ENCODE measurements around the gene TMEM52B.
"Not testable (repeated sequence)": the region's sequence is repeated elsewhere in the genome, so short reads cannot be mapped to it uniquely, and the experiment has no call there.

Gene TMEM52B

DNA sequence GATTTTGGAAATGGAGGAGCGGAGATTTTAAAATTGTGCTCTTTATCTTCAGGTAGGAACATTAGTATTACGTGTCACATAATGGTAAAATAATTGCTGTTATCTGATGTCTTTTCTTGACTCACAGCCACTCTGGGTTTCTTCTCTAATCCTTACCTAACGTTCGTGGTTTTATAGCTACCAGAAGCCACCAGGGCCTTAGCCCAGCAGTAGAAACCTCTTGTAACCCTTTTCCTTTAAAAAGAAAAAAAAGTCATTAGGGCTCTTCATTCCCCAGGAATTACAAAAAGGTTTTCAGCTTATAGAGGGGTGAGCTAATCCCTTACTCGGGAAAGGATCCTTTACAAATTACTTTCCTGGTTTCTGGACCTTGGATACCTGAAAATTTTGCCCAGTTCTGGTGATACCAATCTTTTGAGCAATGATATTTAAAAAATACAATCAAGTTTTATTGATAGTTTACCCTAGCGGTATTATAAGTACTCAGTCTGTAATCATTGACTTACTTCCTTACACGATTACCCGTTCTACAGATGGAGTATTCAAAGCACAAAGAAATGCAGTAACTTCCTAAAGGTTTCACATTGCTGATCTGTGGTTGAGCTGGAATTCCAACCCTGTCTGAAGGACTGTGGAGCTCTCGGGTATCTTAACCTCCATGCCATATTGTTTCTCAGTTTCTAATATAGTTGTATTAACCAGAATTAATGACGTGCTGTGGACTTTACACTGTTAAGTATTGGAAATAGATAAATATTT, 35.5 kb downstream of the TMEM52B start:
- no peak for DNase-seq (ENCODE audit: insufficient read length, low spot score)
- no peak for FAIRE-seq

DNA sequence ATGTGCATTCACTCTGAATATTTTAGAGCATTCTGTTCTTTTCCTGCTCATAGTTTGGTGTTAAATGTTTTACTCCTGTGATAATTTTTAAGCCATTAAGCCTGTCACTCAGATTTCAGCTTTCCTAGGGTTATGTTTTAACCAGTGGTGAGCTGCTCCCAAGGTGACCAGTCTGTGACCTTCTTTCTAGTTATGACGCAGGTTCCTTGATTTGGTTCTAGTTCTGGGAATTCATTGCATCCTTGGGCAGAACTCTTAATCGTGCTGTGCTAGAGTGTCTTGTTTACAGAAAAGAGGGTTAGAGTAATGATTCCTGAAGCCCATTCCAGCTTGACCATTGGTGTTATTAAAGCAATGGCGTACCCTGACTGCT, 36.0 kb downstream of the TMEM52B start:
- TF ChIP-seq POLR2A (IDR thresholded peaks at IDR 0.05; ENCODE audit: low read depth, low read length) (no peak), SPI1 (IDR thresholded peaks at IDR 0.05; ENCODE audit: low read depth, low read length) (no peak), TAF1 (IDR thresholded peaks at IDR 0.05; ENCODE audit: low read depth, low read length) (no peak), PAX5 (IDR thresholded peaks at IDR 0.05; ENCODE audit: insufficient read depth, low read length, severe bottlenecking) (no peak), POU2F2 (IDR thresholded peaks at IDR 0.05; ENCODE audit: low read depth, low read length) (no peak), POLR2AphosphoS5 (IDR thresholded peaks at IDR 0.05; ENCODE audit: low read depth, low read length) (no peak)
- FAIRE-seq (no peak), DNase-seq (ENCODE audit: insufficient read length, low spot score) (no peak)

More for the DNA sequence above, 35.5 kb downstream of the TMEM52B start:
- no peak for TF ChIP-seq TAF1 (IDR thresholded peaks at IDR 0.05; ENCODE audit: low read depth, low read length)

DNA sequence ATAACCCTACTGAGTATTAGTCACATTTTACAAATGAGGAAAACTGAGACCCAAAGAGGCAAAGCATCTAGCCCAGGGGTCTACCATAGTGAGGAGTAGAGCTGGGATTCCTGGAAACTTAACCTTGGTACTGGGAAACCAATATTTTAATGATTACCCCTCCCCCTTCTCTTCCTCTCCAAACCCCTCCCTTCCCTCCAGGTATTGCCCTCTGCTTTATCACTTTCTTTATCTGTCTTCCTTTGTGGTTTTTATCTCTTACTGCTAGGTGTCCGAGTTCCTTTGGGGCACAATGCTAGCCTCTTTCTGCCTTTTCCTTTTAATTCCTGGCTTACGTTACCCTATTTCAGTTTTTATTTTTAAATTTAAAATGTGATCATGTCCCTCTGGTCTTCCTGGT, 36.6 kb downstream of the TMEM52B start:
- no peak for DNase-seq (ENCODE audit: insufficient read length, low spot score)
- TF ChIP-seq SPI1 (IDR thresholded peaks at IDR 0.05; ENCODE audit: low read depth, low read length) (no peak), POLR2A (IDR thresholded peaks at IDR 0.05; ENCODE audit: low read depth, low read length) (no peak), PAX5 (IDR thresholded peaks at IDR 0.05; ENCODE audit: insufficient read depth, low read length, severe bottlenecking) (no peak), POLR2AphosphoS5 (IDR thresholded peaks at IDR 0.05; ENCODE audit: low read depth, low read length) (no peak), TAF1 (IDR thresholded peaks at IDR 0.05; ENCODE audit: low read depth, low read length) (no peak), POU2F2 (IDR thresholded peaks at IDR 0.05; ENCODE audit: low read depth, low read length) (no peak)
- no peak for FAIRE-seq

- FAIRE-seq; DNase-seq (ENCODE audit: insufficient read length, low spot score): not testable (repeated sequence)
These were observed 37.1 kb downstream of the TMEM52B start for GRCh38 chr12:10215946-10216345.

DNA sequence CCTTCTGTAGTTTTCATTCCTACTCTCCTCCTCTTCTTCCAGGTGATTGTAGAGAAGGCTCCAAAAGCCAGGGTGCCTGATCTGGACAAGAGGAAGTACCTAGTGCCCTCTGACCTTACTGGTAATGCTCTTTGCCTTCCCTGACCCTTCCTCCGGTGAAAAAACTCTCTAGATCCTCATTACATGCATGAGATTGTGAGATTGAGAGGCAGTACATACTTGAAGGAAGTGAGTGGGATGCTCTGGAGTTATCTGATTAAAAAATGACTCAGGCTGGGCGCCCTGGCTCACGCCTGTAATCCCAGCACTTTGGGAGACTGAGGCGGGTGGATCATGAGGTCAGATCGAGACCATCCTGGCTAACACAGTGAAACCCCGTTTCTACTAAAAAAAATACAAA, 39.2 kb downstream of the TMEM52B start:
- DNase-seq (ENCODE audit: insufficient read length, low spot score) (no peak), FAIRE-seq (no peak)
- TF ChIP-seq TAF1 (IDR thresholded peaks at IDR 0.05; ENCODE audit: low read depth, low read length) (no peak), POLR2AphosphoS5 (IDR thresholded peaks at IDR 0.05; ENCODE audit: low read depth, low read length) (no peak), POLR2A (IDR thresholded peaks at IDR 0.05; ENCODE audit: low read depth, low read length) (no peak), PAX5 (IDR thresholded peaks at IDR 0.05; ENCODE audit: insufficient read depth, low read length, severe bottlenecking) (no peak), POU2F2 (IDR thresholded peaks at IDR 0.05; ENCODE audit: low read depth, low read length) (no peak), SPI1 (IDR thresholded peaks at IDR 0.05; ENCODE audit: low read depth, low read length) (no peak)

DNA sequence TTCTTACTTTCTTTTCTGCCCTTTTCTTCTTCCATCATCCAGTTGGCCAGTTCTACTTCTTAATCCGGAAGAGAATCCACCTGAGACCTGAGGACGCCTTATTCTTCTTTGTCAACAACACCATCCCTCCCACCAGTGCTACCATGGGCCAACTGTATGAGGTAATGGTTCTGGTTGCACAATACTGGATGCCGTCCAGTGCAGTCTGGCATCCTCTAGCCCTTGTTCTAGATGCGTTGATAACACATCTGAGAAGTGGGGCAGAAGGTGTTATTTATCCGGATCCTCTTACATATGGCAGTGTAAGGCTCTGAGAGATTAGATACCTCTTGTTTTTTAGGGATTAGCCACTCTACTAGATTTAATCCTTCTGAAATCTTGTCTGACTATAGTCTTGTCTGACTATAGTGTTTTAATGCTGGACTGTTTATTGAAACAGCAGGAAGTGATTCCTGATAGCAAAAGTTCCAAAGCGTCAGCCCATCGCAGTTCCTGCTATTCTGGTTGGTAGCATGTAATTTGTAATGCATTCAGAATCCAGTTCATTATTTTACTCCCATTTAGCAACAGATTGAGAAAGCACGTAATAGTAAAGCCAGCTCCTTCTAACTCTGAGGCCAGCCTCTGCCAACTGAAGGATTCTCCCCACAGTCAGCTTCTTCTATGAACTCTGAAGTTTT, 41.7 kb downstream of the TMEM52B start:
- no peak for DNase-seq (ENCODE audit: insufficient read length, low spot score)
- no peak for TF ChIP-seq POU2F2 (IDR thresholded peaks at IDR 0.05; ENCODE audit: low read depth, low read length)
- TF ChIP-seq PAX5 (IDR thresholded peaks at IDR 0.05; ENCODE audit: insufficient read depth, low read length, severe bottlenecking) = no peak
- no peak for TF ChIP-seq POLR2AphosphoS5 (IDR thresholded peaks at IDR 0.05; ENCODE audit: low read depth, low read length)
- TF ChIP-seq TAF1 (IDR thresholded peaks at IDR 0.05; ENCODE audit: low read depth, low read length) = no peak
- TF ChIP-seq SPI1 (IDR thresholded peaks at IDR 0.05; ENCODE audit: low read depth, low read length) = no peak
- no peak for TF ChIP-seq POLR2A (IDR thresholded peaks at IDR 0.05; ENCODE audit: low read depth, low read length)
- FAIRE-seq = no peak

DNA sequence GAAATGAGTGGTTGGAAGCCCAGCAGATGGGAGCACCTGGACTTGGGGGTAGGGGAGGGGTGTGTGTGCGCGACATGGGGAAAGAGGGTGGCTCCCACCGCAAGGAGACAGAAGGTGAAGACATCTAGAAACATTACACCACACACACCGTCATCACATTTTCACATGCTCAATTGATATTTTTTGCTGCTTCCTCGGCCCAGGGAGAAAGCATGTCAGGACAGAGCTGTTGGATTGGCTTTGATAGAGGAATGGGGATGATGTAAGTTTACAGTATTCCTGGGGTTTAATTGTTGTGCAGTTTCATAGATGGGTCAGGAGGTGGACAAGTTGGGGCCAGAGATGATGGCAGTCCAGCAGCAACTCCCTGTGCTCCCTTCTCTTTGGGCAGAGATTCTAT, 43.0 kb downstream of the TMEM52B start:
- FAIRE-seq = no peak
- TF ChIP-seq PAX5 (IDR thresholded peaks at IDR 0.05; ENCODE audit: insufficient read depth, low read length, severe bottlenecking) (no peak), POLR2A (IDR thresholded peaks at IDR 0.05; ENCODE audit: low read depth, low read length) (no peak)
- no peak for DNase-seq (ENCODE audit: insufficient read length, low spot score)

GRCh38 chr12:10223208-10223607, 44.4 kb downstream of the TMEM52B start:
- TF ChIP-seq POU2F2 (IDR thresholded peaks at IDR 0.05; ENCODE audit: low read depth, low read length) (no peak), POLR2AphosphoS5 (IDR thresholded peaks at IDR 0.05; ENCODE audit: low read depth, low read length) (no peak), SPI1 (IDR thresholded peaks at IDR 0.05; ENCODE audit: low read depth, low read length) (no peak), TAF1 (IDR thresholded peaks at IDR 0.05; ENCODE audit: low read depth, low read length) (no peak), PAX5 (IDR thresholded peaks at IDR 0.05; ENCODE audit: insufficient read depth, low read length, severe bottlenecking) (no peak), POLR2A (IDR thresholded peaks at IDR 0.05; ENCODE audit: low read depth, low read length) (no peak)
- FAIRE-seq = no peak
- no peak for DNase-seq (ENCODE audit: insufficient read length, low spot score)

DNA sequence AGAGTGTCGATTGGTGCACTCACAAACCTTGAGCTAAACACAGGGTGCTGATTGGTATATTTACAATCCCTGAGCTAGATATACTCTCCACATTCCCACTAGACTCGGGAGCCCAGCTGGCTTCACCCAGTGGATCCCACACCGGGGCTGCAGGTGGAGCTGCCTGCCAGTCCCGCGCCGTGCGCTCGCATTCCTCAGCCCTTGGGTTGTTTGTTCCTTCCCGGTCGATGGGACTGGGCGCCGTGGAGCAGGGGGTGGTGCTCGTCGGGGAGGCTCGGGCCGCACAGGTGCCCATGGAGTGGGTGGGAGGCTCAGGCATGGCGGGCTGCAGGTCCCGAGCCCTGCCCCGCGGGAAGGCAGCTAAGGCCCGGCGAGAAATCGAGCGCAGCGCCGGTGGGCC, 46.6 kb downstream of the TMEM52B start:
- not testable (repeated sequence) for FAIRE-seq; DNase-seq (ENCODE audit: insufficient read length, low spot score)

- FAIRE-seq = no peak
- DNase-seq (ENCODE audit: insufficient read length, low spot score) = no peak
- TF ChIP-seq PAX5 (IDR thresholded peaks at IDR 0.05; ENCODE audit: insufficient read depth, low read length, severe bottlenecking) (no peak), SPI1 (IDR thresholded peaks at IDR 0.05; ENCODE audit: low read depth, low read length) (no peak), POLR2AphosphoS5 (IDR thresholded peaks at IDR 0.05; ENCODE audit: low read depth, low read length) (no peak), TAF1 (IDR thresholded peaks at IDR 0.05; ENCODE audit: low read depth, low read length) (no peak), POLR2A (IDR thresholded peaks at IDR 0.05; ENCODE audit: low read depth, low read length) (no peak), POU2F2 (IDR thresholded peaks at IDR 0.05; ENCODE audit: low read depth, low read length) (no peak)
These were observed 47.3 kb downstream of the TMEM52B start for GRCh38 chr12:10226086-10226485.
